Measurements from ENCODE around the gene CDCA8.
A peak's percentile ranks its signal among the peaks of the same experiment; 100 is the strongest.
"Not testable (repeated sequence)": the region's sequence is repeated elsewhere in the genome, so short reads cannot be mapped to it uniquely, and the experiment has no call there.

CDCA8 gene

DNA sequence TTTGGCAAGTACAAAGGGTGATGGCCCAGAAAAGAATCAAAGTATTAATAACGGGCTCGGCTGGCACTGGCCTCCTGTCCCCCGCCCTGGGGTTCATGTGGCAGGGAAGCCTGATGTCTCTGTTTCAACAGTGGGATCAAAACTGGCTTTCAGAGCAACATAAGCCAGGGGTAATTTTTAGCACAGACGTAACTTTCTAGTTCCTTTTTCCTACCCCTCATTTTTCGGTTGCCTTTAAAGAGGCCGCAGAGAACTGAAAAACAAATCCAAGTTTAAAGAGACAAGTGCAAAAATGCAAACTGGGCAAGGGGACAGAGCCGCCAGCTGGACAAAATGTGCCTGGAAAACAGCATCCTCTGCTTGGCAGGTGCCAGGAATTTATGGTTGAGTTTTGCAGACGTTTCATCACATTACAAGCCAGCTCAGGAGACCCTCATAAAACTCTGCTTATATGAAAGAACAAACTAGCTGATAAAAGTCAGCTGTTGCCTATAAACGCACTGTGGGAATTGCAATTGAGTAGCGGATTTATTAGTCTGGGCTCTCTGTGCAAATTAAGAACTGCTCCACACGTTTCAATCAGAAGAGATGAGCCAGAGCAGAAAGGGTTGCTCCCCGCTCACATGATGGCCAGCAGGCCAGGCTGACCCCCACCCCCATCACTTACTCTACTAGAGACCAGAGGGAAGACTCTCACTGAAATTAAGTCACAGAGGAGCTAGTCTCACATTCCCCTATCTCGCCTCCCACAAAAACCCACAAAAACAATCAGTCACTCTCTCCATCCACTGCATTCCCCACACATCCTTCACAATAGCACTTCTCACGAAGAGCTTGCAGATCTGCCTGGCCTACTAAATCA, 15.8 kb upstream of the CDCA8 start:
- DNase-seq: no peak

DNA sequence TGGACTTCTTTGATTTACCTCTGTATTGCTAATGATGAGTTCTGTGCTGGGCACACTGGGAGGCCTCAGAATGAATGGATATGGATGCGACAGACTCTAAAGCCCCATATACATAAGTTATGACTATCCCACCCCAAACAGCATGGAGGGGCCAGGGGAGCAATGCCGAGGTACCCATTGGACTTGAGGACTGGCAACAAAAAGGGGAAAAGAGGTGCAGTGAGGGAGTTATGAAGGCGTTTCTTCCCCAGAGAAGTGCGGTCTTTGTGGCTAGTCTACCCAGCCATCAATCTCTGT, 15.2 kb upstream of the CDCA8 start:
- no peak for DNase-seq

DNA sequence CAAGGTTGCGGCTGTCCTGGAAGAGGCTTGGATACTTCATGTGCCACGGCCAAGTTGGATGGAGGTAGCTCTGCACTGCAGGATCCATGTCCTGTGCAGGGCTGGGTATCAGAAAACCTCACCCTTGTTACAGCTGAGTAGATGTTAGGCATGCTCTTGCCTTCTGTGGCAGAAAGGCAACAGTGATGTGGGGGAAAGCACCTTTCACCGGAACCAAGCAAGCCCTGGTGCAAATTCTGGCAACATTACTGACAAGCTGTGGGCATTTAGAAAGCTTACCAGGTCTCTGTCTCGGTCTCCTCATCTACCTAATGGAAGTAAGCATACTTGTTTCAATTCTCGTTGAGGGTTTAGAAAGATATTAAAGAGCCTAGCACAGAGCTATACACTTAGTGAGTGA, 14.5 kb upstream of the CDCA8 start:
- DNase-seq: no peak

DNA sequence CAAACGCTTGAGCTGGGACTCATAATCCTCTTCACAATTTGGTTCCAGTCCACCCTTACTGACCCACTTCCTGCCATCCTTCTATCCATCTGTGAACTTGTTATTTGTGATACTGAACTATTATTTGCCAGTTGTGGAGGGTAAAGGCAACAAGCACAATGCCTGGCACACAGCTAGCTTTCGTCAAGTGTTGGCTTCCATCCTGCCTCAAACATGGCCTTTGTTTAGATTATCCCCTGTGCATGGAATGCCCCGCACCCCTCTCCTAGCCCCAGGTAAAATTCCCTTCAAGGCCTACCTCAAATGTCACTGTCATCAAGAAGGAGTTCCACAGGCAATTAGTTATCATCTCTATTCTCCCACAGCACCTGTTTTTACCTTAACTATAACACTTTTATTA, 11.4 kb upstream of the CDCA8 start:
- no peak for DNase-seq

DNA sequence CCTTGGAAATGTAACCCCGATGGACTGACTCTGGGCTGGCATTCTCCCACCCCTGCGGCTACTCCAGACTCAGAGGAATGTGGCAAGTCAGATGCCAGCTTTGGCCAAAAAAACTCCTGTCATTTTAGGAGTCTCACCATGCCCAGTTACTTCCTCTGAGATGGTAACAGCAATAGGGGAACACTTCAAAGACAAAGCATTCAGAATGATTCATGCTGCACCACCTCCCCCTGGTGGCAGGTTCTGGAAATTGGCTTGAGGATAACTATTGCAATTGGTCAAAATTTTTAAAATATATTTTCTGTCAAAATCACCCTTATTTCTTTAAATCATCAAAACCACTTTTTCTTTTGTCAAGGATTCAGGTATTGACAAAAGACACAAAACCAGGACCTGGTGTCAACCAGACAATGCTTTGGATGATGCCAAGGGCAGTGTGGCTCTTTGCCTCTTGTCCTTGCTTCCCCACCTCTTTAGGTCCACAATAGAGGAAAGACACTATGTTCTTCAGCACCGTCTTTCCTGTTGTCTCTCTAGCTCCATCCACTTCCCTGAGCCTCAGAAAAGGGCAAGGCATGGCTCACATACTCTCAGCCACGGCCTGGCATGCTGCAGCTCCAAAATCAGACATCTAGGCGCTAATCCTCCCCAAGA, 9.9 kb upstream of the CDCA8 start:
- DNase-seq: peak; percentile 41 to 76 (median 72)

DNA sequence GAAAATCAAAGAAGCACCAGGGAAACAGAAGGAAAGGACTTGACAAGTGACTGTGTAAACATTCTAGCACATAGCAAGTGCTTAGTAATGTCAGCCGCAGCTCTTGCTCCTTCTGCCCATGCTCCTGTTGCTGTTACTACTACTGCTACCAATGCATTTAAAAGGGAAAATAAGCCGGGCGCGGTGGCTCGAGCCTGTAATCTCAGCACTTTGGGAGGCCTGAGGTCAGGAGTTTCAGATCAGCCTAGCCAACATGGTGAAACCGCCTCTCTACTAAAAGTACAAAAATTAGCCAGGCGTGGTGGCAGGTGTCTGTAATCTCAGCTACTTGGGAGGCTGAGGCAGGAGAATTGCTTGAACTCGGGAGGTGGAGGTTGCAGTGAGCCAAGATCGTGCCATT, 8.1 kb upstream of the CDCA8 start:
- DNase-seq: not testable (repeated sequence)

DNA sequence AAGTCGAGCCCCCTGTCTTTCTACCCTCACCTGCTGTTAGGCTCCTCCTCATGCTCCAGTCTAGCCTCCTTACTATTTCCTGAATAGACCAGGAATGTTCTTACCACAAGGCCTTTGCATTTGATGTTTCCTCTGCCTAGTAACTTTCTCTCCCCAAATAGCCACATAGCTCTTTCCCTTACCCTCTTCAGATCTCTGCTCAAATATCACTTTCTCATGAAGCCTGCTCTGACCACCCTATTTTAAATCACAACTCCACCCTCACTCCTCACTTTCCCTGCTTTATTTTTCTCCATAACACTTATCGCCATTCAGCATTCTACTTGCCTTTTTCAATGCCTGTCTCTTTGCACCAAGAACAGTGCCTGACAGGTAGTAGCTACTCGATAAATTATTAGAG, 6.6 kb upstream of the CDCA8 start:
- no peak for DNase-seq

DNA sequence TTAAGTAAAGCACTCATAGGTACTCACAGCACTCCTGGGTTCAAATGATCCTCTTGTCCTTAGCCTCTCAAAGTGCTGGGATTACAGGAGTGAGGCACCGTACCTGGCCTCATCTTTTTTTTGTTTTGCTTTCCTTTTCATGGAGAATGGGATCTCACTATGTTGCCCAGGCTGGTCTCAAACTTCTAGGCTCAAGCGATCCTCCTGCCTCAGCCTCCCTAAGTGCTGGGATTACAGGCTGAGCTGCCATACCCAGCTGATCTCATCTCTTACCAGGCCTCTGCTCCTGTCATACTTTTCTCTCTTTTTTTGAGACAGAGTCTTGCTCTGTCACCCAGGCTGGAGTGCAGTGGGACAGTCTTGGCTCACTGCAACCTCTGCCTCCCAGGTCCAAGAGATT, 4.6 kb upstream of the CDCA8 start:
- DNase-seq: not testable (repeated sequence)

DNA sequence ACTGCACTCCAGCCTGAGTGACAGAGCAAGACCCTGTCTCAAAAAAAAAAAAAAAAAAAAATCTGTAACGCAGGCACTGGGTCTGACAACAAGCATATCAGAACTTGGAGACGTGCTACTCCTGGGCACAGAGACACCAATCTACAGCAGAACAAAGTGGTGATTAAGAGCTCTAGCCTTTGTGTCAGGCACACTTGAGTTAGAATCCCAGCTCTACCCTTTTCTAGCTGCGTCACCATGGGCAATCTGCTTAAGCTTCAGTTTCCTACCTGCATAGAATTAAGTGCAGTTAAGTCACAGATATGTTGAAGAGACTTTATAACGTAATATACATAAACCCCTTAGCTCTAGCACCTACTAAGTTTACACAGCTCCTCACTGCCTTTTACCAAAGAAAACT, 3.4 kb upstream of the CDCA8 start:
- no peak for DNase-seq

DNA sequence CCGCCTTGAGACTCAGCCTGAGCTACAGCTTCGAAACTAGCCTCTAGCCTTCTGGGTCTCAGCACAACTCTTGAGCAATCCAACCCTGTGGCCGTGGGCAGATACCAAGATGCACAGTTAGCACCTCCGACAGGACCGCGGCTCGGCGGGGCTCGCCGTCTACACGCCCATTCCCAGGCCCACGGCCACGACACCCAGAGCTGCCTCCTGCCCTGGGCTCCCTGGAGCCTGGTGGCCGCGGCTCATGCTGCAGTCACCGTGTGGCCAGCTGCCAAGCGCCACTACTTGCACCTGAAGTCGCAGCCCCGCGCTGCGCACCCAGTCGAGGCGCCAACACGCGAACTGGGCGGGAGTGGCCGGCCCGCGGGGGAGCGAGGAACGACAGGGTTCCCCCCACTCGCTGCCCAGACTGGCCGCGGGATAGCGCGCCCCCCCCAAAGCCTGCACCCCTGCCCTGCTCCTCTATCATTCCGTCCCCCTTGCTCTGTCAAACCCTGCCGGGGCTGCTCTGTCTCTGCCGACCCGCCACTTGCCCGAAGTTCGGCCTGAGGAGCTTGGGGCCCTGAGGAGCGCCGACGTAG, 729 bp upstream of the CDCA8 start:
- DNase-seq: peak in 1 of 6 experiments; percentile 17

DNA sequence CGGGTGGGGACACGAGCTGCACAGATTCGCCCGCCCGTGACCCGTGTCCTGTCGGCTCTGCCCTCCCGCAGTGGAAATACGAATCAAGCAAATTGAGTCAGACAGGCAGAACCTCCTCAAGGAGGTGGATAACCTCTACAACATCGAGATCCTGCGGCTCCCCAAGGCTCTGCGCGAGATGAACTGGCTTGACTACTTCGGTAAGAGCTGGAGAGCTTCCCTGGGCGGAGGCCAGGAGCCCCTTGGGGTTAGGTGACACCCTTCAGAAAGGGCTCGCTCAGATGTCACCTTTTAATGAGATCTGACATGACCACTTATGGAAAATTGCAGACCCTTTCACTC, 489 bp downstream of the CDCA8 start:
- DNase-seq: no peak

DNA sequence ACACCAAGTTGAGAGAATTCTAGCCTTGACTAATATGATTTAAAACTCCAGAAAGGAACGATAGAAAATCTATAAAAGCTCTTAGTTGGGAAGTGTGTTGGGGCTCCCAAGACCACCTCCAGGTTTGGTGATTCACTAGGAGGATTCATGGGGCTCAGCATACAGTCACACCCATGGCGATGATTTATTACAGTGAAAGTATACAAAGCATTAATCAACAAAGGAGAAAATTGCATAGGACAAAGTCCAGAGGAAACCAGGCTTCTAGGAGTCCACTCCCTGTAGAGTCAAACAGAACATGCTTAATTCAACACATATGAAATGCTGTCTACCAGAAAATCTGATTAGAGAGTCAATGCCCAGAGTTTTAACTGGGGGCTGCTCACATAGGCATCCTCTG, 4.8 kb downstream of the CDCA8 start:
- DNase-seq: no peak

DNA sequence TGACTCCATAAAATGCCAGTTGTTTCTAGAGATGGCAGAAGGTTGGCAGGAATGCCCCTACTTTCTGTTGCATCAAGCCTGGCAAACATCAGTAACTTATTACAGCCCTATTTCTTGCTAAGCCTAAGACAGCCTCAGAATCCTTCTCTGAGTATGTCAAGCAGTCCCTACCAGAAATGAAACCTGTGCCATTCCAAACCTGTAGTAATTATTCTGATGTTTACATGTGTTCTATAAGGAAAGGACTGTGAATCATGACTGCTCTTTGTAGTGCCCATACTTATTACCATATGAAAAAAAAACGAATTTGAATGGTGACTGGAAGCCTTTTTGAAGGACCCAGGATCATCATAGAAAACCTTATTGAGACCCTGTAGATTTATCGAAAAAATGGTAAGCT, 5.4 kb downstream of the CDCA8 start:
- DNase-seq: no peak

DNA sequence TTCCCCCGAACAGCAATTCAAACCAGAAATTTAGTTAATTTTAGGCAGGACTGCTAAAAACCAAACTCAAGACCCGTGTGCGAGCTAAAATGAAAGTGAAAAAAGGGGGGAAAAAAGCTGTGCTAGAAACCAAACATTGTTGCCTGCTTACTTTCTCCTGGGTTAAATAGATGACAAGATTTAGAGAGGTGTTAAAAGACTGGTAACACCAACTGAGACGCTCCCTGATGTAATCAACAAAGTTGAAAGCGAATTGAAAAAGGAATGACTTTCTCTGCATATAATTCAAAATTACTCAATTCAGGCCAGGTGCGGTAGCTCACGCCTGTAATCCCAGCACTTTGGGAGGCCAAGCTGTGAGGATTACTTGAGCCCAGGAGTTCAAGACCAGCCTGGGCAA, 6.8 kb downstream of the CDCA8 start:
- no peak for DNase-seq

DNA sequence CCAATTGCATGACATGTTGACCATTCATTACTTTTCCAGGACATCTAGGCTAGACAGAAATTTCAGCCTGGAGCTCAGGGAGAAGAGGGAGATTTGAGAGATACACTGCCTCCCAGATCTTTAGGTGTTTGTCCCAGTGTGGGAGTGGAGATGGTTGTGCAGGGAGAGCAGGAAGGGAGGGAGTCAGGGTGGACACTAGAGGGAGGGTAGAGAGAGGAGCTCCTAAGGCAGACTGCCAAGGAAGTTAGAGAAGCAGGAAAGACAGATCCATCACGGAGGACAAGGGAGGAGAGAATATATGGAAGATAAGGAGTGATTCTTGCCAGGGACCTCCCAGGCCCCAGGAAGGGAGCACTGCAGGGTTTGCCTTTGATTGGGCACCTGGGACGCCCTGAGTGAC, 8.7 kb downstream of the CDCA8 start:
- no peak for DNase-seq

DNA sequence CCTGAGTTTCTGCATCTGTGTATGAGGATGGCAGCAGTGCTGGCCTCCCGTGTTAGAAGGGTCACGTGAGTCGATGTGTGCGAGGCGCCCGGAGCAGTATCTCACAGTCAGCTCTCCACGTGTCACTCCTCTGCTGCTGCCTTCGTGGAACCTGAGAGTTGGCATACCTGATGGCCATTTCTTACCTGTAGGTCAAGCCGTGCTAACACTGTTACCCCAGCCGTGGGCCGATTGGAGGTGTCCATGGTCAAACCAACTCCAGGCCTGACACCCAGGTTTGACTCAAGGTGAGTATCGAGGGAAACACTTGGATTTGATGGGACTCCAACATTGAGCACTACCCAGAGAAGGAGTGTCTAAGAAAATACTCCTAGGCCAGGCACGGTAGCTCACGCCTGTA, 10.7 kb downstream of the CDCA8 start:
- no peak for DNase-seq

DNA sequence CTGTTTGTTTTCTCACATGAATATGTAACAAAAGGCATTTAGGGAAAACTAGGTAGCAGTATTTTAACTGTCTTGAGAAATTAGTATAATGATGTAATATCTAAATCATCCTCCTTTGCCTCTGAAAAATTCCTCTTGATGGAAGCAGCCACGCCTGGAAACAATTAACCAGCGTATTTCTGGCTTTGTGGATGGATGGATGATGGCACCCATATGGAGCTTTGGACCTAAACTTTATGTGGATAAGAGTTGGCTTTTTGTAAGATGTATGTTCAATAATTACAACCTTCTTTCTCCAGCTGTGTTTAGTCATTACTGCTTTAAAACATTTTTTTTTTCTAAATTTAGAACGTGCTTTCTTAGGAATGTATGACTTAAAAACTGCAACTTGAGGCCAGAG, 12.7 kb downstream of the CDCA8 start:
- DNase-seq: no peak

DNA sequence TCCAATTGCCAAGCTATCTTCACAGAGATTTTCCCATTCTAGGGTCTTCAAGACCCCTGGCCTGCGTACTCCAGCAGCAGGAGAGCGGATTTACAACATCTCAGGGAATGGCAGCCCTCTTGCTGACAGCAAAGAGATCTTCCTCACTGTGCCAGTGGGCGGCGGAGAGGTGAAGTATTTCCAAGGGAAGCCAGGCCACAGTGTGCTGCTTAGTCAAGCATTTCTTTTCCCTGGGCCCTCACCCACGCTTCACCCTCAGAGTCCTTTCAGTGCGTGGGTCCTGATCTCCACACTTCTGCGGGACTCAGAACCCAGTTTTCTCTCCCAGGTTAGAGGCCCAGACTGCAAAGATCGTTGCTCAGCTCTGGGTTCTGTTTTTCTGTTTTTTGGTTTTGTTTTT, 13.1 kb downstream of the CDCA8 start:
- DNase-seq: no peak

DNA sequence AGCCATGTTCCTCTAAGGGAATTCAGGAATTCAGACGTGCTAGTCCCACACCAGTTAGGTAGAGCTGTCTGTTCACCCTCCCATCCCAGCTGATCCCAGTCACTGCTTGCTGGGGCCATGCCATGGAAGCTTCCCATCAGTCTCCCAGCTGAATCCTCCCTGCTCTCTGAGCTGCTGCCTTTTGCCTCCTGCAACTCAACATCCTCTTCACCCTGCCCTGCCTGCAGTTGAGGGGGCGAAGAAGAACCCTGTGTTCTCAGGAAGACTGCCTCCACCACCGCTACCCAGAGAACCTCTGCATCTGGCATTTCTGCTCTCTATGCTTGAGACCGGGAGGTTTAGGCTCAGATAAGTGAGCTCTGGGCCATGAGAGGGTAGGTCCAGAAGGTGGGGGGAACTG, 16.2 kb downstream of the CDCA8 start:
- DNase-seq: no peak

DNA sequence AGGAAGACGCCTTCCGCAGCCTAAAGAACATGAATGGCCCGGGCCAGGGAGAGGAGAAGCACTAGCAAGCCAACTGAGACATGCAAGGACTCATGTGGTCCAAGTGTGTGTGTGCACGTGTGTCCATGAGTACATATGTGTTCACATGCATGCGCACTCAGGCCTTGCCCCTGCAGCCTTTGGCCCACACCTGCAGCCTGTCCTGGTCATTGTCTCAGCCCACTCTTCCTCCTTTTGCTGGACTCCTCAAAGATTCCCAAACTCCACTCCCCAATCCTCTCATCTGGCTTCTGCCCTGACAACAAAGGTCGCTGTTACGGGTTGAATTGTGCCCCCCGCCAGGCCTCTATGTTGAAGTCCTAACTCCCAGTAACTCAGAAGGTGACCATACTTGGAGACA, 21.9 kb downstream of the CDCA8 start:
- DNase-seq: no peak

DNA sequence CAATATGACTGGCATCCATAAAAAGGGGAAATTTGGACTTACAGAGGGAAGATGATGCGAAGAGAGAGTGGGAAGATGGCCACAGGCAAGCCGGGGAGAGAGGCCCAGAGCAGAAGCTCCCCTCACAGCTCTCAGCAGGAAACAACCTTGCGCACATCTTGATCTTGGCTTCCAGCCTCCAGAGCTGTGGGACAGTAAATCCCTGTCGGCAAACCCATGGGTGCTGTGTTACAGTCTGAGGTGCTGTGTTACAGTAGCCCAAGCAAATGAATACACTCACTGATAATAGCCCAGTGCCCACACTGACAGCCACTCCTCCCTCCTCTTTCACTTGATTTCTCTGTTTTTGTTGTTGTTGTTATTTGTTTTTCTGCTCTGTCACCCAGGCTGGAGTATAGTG, 22.4 kb downstream of the CDCA8 start:
- no peak for DNase-seq

DNA sequence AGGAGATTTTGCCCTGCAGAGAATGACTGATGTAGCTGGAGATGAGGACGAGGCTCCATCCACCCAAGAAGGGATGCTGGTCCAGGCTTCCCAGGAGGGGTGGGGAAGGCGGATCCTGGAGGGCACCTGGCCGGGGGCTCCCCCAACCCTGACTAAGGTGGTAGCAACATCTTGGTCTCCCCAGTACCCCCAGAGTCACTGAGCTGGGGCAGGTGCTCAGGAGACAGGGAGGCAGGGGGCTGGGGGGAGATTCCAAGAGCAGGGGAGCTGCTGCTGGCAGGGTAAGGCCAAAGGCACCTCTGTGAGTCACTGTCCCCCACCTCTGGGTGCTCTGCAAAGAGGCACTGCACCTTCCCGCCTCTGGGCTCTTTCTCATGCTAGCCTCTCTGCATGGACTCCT, 24.0 kb downstream of the CDCA8 start:
- no peak for DNase-seq

DNA sequence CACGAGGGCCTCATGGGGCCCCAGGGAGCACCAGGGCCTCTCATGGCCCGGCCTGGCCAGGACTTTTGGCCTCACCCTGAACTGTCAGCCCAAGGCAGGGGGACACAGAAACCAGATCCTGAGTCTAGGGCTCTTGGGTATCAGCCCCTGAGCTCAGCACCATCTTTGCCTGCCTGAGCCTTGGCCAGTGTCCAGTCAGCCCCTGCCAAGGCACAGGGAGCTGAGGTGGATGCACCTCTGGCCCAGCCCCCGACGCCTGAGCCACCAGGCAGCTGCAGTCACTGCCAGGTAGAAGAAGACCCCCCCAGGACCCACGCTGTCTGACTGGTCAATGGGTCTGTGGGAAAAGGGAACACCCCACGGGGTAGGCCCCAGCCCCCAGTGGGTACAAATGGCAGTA, 25.3 kb downstream of the CDCA8 start:
- DNase-seq: no peak

DNA sequence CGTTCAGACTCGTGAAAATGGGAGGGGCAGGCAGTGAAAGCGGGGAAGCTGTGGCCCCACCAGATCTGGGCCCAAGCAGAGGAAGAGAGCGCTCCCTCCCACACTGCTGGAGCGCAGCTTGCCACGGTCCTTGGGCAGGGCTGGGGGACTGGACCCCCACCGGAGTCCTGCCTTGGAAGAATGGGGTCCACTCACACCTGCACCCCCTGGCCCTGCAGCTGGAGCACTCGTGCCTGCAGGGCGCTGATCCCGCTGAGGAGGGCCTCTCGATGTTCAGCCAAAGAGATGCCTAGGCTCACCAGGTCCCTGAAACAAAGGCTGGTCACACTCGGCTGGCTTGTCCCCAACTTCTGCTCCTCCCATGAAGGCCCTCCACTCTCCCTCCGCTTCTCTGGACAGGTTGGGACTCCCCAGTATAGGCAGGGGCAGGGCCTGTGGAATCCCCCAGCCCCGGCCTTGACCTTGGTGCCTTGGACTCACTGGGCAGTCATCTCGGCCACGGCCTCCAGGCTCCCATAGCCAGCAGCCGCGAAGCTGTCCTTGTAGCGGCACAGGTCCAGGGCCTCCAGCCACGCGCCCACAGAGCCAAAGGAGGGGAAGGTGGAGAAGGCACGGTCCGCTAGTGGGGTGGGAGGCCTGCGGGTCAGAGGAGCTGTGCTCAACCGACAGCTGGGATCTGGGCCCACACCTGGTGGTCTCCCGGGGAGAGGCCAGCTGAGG, 26.0 kb downstream of the CDCA8 start:
- no peak for DNase-seq

Measured in stimulated activated naive CD4-positive, alpha-beta T cell (primary cell).